Measurements from ENCODE around the gene ANKS1B.

The ANKS1B gene

GRCh38 chr12:99122959-99123358, 861.8 kb downstream of the ANKS1B start:
- no peak for DNase-seq (ENCODE audit: low spot score)

- DNase-seq (ENCODE audit: low spot score), result no peak
Measured at GRCh38 chr12:99122496-99122895, 862.2 kb downstream of the ANKS1B start.

- DNase-seq (ENCODE audit: low spot score), result peak; percentile 29
Measured at GRCh38 chr12:99121546-99121945, 863.2 kb downstream of the ANKS1B start.

- no peak for DNase-seq (ENCODE audit: low spot score)
Measured at GRCh38 chr12:99119943-99120342, 864.8 kb downstream of the ANKS1B start.

GRCh38 chr12:99119449-99119848, 865.3 kb downstream of the ANKS1B start:
- DNase-seq (ENCODE audit: low spot score), result no peak

GRCh38 chr12:99111600-99111999, 873.1 kb downstream of the ANKS1B start:
- no peak for DNase-seq (ENCODE audit: low spot score)

- DNase-seq (ENCODE audit: low spot score), result no peak
Measured at GRCh38 chr12:99110868-99111267, 873.9 kb downstream of the ANKS1B start.

- DNase-seq (ENCODE audit: low spot score), result no peak
Measured at GRCh38 chr12:99110212-99110611, 874.5 kb downstream of the ANKS1B start.

GRCh38 chr12:99108924-99109323, 875.8 kb downstream of the ANKS1B start:
- no peak for DNase-seq (ENCODE audit: low spot score)

GRCh38 chr12:99099786-99100185, 885.0 kb downstream of the ANKS1B start:
- DNase-seq (ENCODE audit: low spot score), result no peak

GRCh38 chr12:99097171-99097570, 887.6 kb downstream of the ANKS1B start:
- no peak for DNase-seq (ENCODE audit: low spot score)

GRCh38 chr12:99093166-99093565, 891.6 kb downstream of the ANKS1B start:
- DNase-seq (ENCODE audit: low spot score), result no peak

GRCh38 chr12:99092100-99092851, 892.5 kb downstream of the ANKS1B start:
- DNase-seq (ENCODE audit: low spot score), result no peak

- DNase-seq (ENCODE audit: low spot score), result no peak
Measured at GRCh38 chr12:99087278-99087677, 897.5 kb downstream of the ANKS1B start.

- DNase-seq (ENCODE audit: low spot score), result no peak
Measured at GRCh38 chr12:99079811-99080210, 904.9 kb downstream of the ANKS1B start.

GRCh38 chr12:99068993-99069747, 915.6 kb downstream of the ANKS1B start:
- no peak for DNase-seq (ENCODE audit: low spot score)

GRCh38 chr12:99067171-99067785, 917.5 kb downstream of the ANKS1B start:
- peak; percentile 34 for DNase-seq (ENCODE audit: low spot score)

GRCh38 chr12:99066726-99067125, 918.0 kb downstream of the ANKS1B start:
- DNase-seq (ENCODE audit: low spot score), result no peak

GRCh38 chr12:99063182-99063581, 921.6 kb downstream of the ANKS1B start:
- no peak for DNase-seq (ENCODE audit: low spot score)

- DNase-seq (ENCODE audit: low spot score), result no peak
Measured at GRCh38 chr12:99059824-99060511, 924.8 kb downstream of the ANKS1B start.

GRCh38 chr12:99057670-99058069, 927.1 kb downstream of the ANKS1B start:
- DNase-seq (ENCODE audit: low spot score), result no peak

GRCh38 chr12:99056186-99056585, 928.5 kb downstream of the ANKS1B start:
- DNase-seq (ENCODE audit: low spot score), result no peak
